GM18519 (cell line): ENCODE measurements around the gene ASTN2.
"Not testable (repeated sequence)": the region's sequence is repeated elsewhere in the genome, so short reads cannot be mapped to it uniquely, and the experiment has no call there.

ENCODE experiments used
- ATAC-seq: cut with Tn5 transposase; IDR thresholded peaks from one replicate; pipeline ENCODE4 v1.9.1; 2021; ENCODE audit warnings: mild to moderate bottlenecking, moderate library complexity; ENCODE audit not compliant: unreplicated experiment, low FRiP score

The ASTN2 gene

DNA sequence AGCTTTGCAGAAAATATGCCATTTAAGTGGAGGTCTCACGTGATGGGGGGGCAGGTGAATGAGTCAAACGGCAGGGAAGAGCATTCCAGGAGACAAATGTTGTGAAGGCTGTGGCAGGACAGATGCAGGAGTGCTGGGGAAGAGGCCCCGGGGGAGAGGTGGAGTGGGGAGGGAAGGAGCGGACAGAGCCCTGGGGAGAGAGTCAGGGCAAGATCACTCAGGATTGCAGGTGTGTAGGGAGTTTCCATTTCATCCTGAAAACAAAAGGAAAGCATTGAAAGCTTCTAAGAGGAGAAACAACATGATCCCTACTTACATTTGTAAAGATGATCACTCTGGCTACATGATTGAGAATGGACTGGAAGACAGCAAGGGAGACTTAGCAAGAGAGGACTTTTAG lies 323.3 kb downstream of the ASTN2 start:
- no peak for ATAC-seq

GRCh38 chr9:117088786-117089185 lies 326.1 kb downstream of the ASTN2 start:
- no peak for ATAC-seq

GRCh38 chr9:117088140-117088539 lies 326.7 kb downstream of the ASTN2 start:
- no peak for ATAC-seq

- ATAC-seq: no peak
These were observed 330.6 kb downstream of the ASTN2 start for GRCh38 chr9:117084221-117084620.

DNA sequence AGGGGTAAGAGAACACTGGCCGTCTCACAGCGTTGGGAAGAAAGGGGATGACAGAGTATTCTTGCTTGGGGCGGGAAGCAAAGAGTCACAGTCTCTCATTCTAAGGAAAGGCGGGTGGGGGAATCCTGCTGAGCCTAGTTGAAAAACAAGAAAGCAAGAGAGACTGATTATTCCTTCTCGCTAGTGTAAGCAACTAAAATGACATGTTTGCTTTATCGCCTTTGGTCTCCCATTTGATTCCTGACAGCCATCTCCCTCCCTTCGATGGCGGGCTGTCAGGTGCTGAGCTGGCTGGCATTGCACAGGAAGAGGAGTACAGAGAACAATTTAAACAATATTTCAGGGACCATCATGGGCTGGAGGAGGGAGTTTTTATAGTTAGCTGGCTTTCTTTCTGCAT lies 331.3 kb downstream of the ASTN2 start:
- ATAC-seq: no peak

DNA sequence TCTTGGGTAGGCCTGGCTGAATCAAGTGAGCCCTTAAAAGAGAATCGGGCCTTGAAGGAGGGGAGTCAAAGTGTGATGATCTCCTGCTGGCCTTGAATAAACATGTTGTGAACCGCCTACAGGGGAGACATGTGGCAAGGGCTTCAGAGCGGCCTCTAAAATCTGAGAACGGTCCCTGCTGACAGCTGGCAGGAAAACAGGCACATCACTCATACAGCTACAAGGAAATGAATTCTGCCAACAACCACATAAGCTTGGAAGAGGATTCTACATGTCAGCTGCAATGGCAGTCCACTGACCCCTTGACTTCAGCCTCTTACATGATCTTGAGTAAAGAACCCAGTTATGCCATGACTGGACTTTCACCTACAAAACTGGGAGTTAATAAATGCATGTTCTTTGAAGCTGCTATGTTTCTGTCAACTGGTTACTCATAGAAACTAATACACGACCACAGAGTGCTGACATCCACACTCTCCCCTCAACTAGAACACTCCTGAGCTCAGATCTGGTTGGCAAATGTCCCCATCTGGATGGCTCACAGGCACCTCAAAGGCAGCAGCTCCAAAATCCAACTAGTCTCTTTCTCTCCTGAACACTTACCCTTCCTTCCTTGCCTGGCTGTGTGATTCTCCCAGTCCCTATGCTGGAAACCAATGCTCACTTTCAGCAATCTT lies 333.1 kb downstream of the ASTN2 start:
- ATAC-seq: no peak

DNA sequence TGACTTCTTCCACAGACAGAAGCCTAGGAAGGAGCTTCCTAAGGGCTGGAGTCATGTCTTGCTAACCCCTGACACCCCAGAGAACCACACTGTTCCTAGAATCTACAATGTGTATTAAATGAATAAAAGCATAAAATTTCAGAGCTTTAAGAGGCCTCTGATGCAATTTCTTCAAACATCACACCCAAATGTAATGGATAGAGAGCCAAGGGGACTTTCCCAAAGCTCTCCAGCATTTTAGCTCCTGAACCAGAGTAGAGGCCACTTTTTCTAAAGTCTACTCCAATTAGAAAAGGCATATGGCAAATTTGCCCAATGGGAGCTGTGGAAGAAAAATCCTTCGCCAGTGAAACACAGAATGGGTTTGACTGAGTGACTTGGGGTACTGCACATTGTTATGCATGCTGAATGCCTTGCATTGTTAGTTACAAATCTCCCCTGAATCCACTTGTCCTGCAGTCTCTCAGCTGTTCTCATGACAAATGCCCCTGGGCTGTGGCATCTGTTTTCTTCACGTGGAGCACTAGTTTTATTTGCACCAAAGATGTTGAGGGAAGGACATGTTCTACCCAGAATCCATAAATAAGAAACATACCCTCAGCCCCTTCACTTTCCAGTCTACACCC lies 334.0 kb downstream of the ASTN2 start:
- ATAC-seq: no peak

- no peak for ATAC-seq
These were observed 338.1 kb downstream of the ASTN2 start for GRCh38 chr9:117076571-117077290.

GRCh38 chr9:117075636-117076035 lies 339.2 kb downstream of the ASTN2 start:
- ATAC-seq: no peak

DNA sequence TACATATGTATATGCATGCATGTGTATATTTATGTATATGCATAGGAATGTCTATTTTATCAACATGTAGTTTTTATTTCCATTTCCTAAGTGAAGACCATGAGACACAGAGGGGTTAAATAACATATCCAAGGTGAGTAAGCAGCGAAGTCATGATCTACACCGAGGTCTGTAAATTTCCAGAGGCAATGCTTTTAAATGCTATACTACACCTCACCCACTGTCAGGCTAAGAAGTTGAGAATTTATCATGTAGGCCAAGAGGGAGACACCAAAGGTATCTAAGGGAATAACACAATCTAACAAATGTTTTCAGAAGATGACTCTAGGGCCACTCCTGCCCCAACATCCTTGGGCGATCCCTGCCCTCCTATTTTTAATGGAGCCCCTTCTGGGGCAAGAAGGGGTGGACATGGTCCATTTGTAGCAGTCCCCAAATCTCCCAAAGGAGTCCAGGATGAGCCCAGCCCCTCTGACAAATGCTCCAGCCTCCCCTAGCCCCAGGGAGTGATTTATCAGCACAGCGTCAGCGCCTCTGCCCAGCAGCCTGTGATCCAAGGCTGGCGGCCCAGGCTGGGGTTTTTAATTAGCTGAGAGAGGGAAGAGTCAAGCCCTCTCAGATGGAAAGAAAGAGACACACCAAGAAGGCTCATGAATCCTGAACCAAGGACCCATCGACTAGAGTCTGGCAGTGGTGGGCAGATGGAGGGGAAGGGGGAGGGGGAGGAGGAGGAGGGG lies 339.9 kb downstream of the ASTN2 start:
- ATAC-seq: no peak

DNA sequence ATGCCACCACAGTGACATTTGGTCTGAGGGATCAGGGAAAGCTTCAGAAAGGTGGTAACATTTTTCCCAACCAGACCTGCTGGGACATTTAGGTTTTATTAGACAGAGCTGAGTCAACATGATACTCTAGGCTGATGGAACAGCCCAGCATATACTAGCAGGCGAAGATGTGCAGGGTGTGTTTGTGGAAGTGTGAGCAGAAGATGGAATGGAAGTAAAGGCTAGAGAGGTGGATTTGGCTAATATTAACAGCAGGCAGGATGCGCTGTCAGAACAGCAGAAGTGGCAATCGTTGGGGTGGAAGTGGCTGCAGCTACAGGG lies 340.6 kb downstream of the ASTN2 start:
- ATAC-seq: no peak

GRCh38 chr9:117073539-117074341 lies 341.1 kb downstream of the ASTN2 start:
- ATAC-seq: peak; percentile 51

- no peak for ATAC-seq
These were observed 341.8 kb downstream of the ASTN2 start for GRCh38 chr9:117073071-117073470.

GRCh38 chr9:117072216-117072615 lies 342.6 kb downstream of the ASTN2 start:
- no peak for ATAC-seq

DNA sequence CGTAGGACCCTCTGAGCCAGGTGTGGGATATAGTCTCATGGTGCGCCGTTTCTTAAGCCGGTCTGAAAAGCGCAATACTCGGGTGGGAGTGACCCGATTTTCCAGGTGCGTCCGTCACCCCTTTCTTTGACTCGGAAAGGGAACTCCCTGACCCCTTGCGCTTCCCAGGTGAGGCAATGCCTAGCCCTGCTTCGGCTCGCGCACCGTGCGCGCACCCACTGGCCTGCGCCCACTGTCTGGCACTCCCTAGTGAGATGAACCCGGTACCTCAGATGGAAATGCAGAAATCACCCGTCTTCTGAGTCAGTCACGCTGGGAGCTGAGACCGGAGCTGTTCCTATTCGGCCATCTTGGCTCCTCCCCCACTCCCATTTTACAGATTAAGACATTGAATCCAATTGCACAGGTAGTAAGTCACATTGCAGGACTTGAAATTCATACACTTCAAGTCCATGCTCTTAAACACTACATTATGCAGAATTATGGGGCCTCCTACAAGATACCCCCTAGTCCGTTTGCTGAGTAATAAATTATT lies 343.1 kb downstream of the ASTN2 start:
- ATAC-seq: not testable (repeated sequence)

DNA sequence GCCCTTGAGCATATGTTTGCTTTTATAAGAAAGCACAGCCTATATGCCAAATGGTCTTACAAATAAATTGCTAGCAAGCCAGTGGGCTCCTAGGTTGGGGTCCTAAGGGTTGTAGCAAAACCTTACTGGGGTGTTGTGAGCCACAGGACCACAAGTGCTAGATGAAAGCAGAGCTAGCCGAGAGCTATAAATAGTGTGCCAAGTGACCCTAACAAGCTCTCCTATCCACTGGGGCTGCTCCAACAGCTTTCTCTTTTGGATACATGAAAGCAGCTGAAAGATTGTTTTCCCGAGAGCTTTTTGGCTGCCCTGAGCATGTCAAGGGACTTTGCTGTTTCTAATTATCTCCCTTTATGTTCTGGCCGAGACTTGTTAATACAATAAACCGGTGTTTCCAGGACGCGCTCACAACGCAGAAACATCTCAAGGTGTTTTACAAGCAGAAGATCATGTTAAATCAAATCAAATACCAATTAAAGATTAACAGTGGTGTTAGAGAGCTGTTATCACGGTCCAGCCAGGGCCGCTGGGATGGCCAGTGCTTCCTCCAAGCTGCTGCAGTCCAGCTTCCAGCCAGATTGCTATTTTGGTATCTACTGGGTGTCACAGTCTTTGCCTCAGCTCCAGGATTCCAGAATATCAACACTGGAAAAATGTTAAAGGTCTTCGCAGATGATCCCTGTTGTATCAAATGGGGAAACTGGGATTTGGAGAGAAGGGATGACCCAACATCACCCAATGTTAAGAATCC lies 351.0 kb downstream of the ASTN2 start:
- ATAC-seq: no peak

- ATAC-seq: no peak
These were observed 353.9 kb downstream of the ASTN2 start for GRCh38 chr9:117060963-117061362.

GRCh38 chr9:117050007-117050406 lies 364.9 kb downstream of the ASTN2 start:
- no peak for ATAC-seq

DNA sequence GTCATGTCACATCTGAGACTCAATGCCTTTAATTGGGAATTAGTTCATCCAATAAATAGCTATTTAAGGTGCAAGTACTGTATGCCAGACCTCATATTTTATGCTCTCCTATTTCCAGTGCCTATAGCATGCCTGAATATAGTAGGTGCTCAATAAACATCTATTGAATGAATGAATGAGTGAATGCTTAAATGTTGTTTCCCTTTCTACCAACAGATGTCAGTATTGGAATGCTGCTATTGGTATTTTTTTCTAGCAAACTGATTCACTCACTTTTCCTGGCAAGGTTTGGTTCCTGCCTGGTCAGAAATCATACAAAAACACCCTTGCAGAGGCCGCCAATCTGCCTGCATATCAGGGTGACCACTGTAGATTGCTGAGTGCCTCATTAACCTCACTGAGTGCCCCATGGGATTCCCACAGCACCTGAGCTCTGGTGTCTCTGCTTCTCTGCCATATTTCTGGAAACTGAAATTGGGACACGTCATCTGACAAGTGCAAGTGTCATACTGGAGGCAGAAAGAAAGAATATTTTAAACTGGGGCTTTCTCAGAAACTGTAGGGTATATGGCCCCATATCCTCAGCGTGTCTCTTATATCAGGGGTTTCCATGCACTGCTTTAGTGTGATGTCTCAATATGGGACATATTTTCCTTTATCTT lies 368.1 kb downstream of the ASTN2 start:
- peak; percentile 88 for ATAC-seq
